Activated T-helper 9 cell treated with anti-CD3 and anti-CD28 coated beads, Interleukin-2, amount 50 U/mL, for 16 hours (primary cell): ENCODE results near the gene ADH6.
"Not testable (repeated sequence)": the region's sequence is repeated elsewhere in the genome, so short reads cannot be mapped to it uniquely, and the experiment has no call there.

Source experiments
- DNase-seq: peaks from one replicate; pipeline ENCODE4 v3.0.0-alpha.2; 2020; ENCODE audit warnings: low read depth

Gene ADH6

GRCh38 chr4:99190336-99190735, 28.7 kb downstream of the ADH6 start:
- no peak for DNase-seq

- DNase-seq: not testable (repeated sequence)
These were observed 29.1 kb downstream of the ADH6 start for GRCh38 chr4:99189900-99190299.

- DNase-seq: no peak
These were observed 33.0 kb downstream of the ADH6 start for GRCh38 chr4:99186029-99186428.

GRCh38 chr4:99185581-99185980, 33.5 kb downstream of the ADH6 start:
- DNase-seq: no peak

GRCh38 chr4:99180382-99181070, 38.5 kb downstream of the ADH6 start:
- no peak for DNase-seq

GRCh38 chr4:99179626-99180025, 39.4 kb downstream of the ADH6 start:
- no peak for DNase-seq

- no peak for DNase-seq
These were observed 39.9 kb downstream of the ADH6 start for GRCh38 chr4:99179178-99179577.

- DNase-seq: no peak
These were observed 52.5 kb downstream of the ADH6 start for GRCh38 chr4:99166544-99166943.

- no peak for DNase-seq
These were observed 53.1 kb downstream of the ADH6 start for GRCh38 chr4:99165978-99166377.

GRCh38 chr4:99161373-99162099, 57.5 kb downstream of the ADH6 start:
- DNase-seq: no peak

- DNase-seq: no peak
These were observed 59.3 kb downstream of the ADH6 start for GRCh38 chr4:99159699-99160098.

GRCh38 chr4:99157478-99157935, 61.5 kb downstream of the ADH6 start:
- no peak for DNase-seq

- no peak for DNase-seq
These were observed 62.1 kb downstream of the ADH6 start for GRCh38 chr4:99156992-99157391.

- no peak for DNase-seq
These were observed 64.2 kb downstream of the ADH6 start for GRCh38 chr4:99154658-99155342.
